ENCODE measurements around the gene WDFY2. TPM values are rescaled to one million over a fixed set of nuclear protein-coding genes. Genes with fewer than 3 reads are reported as not detected.
"Not testable (repeated sequence)": the region's sequence is repeated elsewhere in the genome, so short reads cannot be mapped to it uniquely, and the experiment has no call there.

Gene WDFY2
- total RNA-seq, 5 donors from 2014 or later (not counting 1 experiment from before 2014, with no cell fraction given): 18.2 to 28.3 (median 20.0) TPM

- Mint-ChIP-seq H3K27ac (no peak overlapping the region), H3K4me1 (peaks cover 37 to 54% (median 49%) of the 10 kb centered on the region in 3 donors), H3K9me3 (peaks cover 0 to 3% (median 0%) of the 10 kb centered on the region in 3 donors), H3K4me3 (no peak overlapping the region), H3K36me3 (no peaks in the 10 kb centered on the region), H3K27me3 (no peaks in the 10 kb centered on the region)
- ChIA-PET CTCF (no interaction called here), POLR2A (no interaction called here)
- Histone ChIP-seq H3K4me1 (ENCODE audit: control insufficient read depth in 1 of 2, extremely low read depth in 1 of 2, insufficient read depth in 2 of 2, low read length in 2 of 2) (peaks cover 10 to 11% of the 10 kb centered on the region in 2 experiments), H3K27ac (ENCODE audit: low read length) (no peak overlapping the region), H3K9me3 (no peaks in the 10 kb centered on the region), H3K27me3 (replicated peaks in 1 of 2; ENCODE audit: control insufficient read depth in 2 of 2, extremely low read depth in 1 of 2, insufficient read depth in 2 of 2, low read length in 1 of 2) (no peaks in the 10 kb centered on the region), H3K36me3 (ENCODE audit: control insufficient read depth in 2 of 2, extremely low read depth in 1 of 2, insufficient read depth in 1 of 2, low read length in 1 of 2) (no peaks in the 10 kb centered on the region), H3K4me3 (ENCODE audit: control insufficient read depth in 1 of 2, extremely low read depth in 1 of 2, low read length in 1 of 2) (no peak overlapping the region)
- DNase-seq (no peak), ATAC-seq (replicated peaks in 1 of 4) (no peak)
- 88% methylated on average over 3 of the region's 4 CpGs for WGBS (ENCODE audit: insufficient coverage)
Observed at GRCh38 chr13:51637852-51638215, 53.6 kb downstream of the WDFY2 start.

- Mint-ChIP-seq H3K9me3 (peaks cover 0 to 3% (median 0%) of the 10 kb centered on the region in 3 donors), H3K4me1 (peaks cover 36 to 54% (median 48%) of the 10 kb centered on the region in 3 donors)
Observed at GRCh38 chr13:51638216-51638871, 54.1 kb downstream of the WDFY2 start.

GRCh38 chr13:51639171-51639570 is 54.9 kb downstream of the WDFY2 start:
- peaks cover 0 to 3% (median 0%) of the 10 kb centered on the region in 3 donors for H3K9me3 Mint-ChIP-seq
- ChIA-PET POLR2A (interaction anchor here in 1 of 2 donors (0.6 to 0.7 kb wide), 2 partner anchors 47 to 185 kb away, joined by 4 to 5 read pairs; no protein-coding TSS in a partner anchor), CTCF (no interaction called here)
- H3K36me3 Mint-ChIP-seq: no peaks in the 10 kb centered on the region
- Histone ChIP-seq H3K27ac (ENCODE audit: low read length) (no peak overlapping the region), H3K36me3 (ENCODE audit: control insufficient read depth in 2 of 2, extremely low read depth in 1 of 2, insufficient read depth in 1 of 2, low read length in 1 of 2) (no peaks in the 10 kb centered on the region), H3K27me3 (replicated peaks in 1 of 2; ENCODE audit: control insufficient read depth in 2 of 2, extremely low read depth in 1 of 2, insufficient read depth in 2 of 2, low read length in 1 of 2) (no peaks in the 10 kb centered on the region), H3K4me1 (ENCODE audit: control insufficient read depth in 1 of 2, extremely low read depth in 1 of 2, insufficient read depth in 2 of 2, low read length in 2 of 2) (peaks cover 14 to 22% of the 10 kb centered on the region in 2 experiments), H3K9me3 (no peaks in the 10 kb centered on the region), H3K4me3 (ENCODE audit: control insufficient read depth in 1 of 2, extremely low read depth in 1 of 2, low read length in 1 of 2) (no peak overlapping the region)
- no peaks in the 10 kb centered on the region for H3K27me3 Mint-ChIP-seq
- H3K27ac Mint-ChIP-seq: no peak overlapping the region
- WGBS (ENCODE audit: insufficient coverage): no CpG with 5 or more reads among the region's 1 CpG
- ATAC-seq (replicated peaks in 1 of 4) (no peak), DNase-seq (no peak)
- H3K4me1 Mint-ChIP-seq: peaks cover 40 to 57% (median 53%) of the 10 kb centered on the region in 3 donors
- no peak overlapping the region for H3K4me3 Mint-ChIP-seq

More at GRCh38 chr13:51638216-51638871, 54.1 kb downstream of the WDFY2 start:
- WGBS (ENCODE audit: insufficient coverage): 95% methylated on average over 2 of the region's 7 CpGs
- Mint-ChIP-seq H3K27ac (no peak overlapping the region), H3K4me3 (no peak overlapping the region), H3K36me3 (no peaks in the 10 kb centered on the region), H3K27me3 (no peaks in the 10 kb centered on the region)
- Histone ChIP-seq H3K36me3 (ENCODE audit: control insufficient read depth in 2 of 2, extremely low read depth in 1 of 2, insufficient read depth in 1 of 2, low read length in 1 of 2) (no peaks in the 10 kb centered on the region), H3K4me1 (ENCODE audit: control insufficient read depth in 1 of 2, extremely low read depth in 1 of 2, insufficient read depth in 2 of 2, low read length in 2 of 2) (peaks cover 7 to 14% of the 10 kb centered on the region in 2 experiments), H3K9me3 (no peaks in the 10 kb centered on the region), H3K4me3 (ENCODE audit: control insufficient read depth in 1 of 2, extremely low read depth in 1 of 2, low read length in 1 of 2) (no peak overlapping the region), H3K27ac (ENCODE audit: low read length) (no peak overlapping the region), H3K27me3 (replicated peaks in 1 of 2; ENCODE audit: control insufficient read depth in 2 of 2, extremely low read depth in 1 of 2, insufficient read depth in 2 of 2, low read length in 1 of 2) (no peaks in the 10 kb centered on the region)
- POLR2A ChIA-PET: interaction anchor here in 1 of 2 donors (0.6 to 0.7 kb wide), 2 partner anchors 48 to 184 kb away, joined by 4 to 5 read pairs; no protein-coding TSS in a partner anchor
- DNase-seq (no peak), ATAC-seq (replicated peaks in 1 of 4) (no peak)
- CTCF ChIA-PET: no interaction called here

GRCh38 chr13:51640696-51641095 is 56.4 kb downstream of the WDFY2 start:
- not testable (repeated sequence) for H3K4me3 ChIP-seq (ENCODE audit: control insufficient read depth in 1 of 2, extremely low read depth in 1 of 2, low read length in 1 of 2); H3K9me3 ChIP-seq; ATAC-seq (replicated peaks in 1 of 4); H3K4me3 Mint-ChIP-seq; H3K36me3 Mint-ChIP-seq; H3K27ac ChIP-seq (ENCODE audit: low read length); H3K27ac Mint-ChIP-seq; H3K9me3 Mint-ChIP-seq; DNase-seq; H3K27me3 ChIP-seq (replicated peaks in 1 of 2; ENCODE audit: control insufficient read depth in 2 of 2, extremely low read depth in 1 of 2, insufficient read depth in 2 of 2, low read length in 1 of 2); H3K36me3 ChIP-seq (ENCODE audit: control insufficient read depth in 2 of 2, extremely low read depth in 1 of 2, insufficient read depth in 1 of 2, low read length in 1 of 2); H3K27me3 Mint-ChIP-seq
- ChIA-PET POLR2A (interaction anchor here in 1 of 2 donors (0.9 kb wide), 1 partner anchor 56 kb away, joined by 3 read pairs; no protein-coding TSS in a partner anchor), CTCF (interaction anchor here in 1 of 2 donors (0.6 kb wide), 1 partner anchor 207 kb away, joined by 3 read pairs; no protein-coding TSS in a partner anchor)
- peaks cover 16 to 32% of the 10 kb centered on the region in 2 experiments for H3K4me1 ChIP-seq (ENCODE audit: control insufficient read depth in 1 of 2, extremely low read depth in 1 of 2, insufficient read depth in 2 of 2, low read length in 2 of 2)
- peaks cover 42 to 59% (median 56%) of the 10 kb centered on the region in 3 donors for H3K4me1 Mint-ChIP-seq
- WGBS (ENCODE audit: insufficient coverage): no CpG with 5 or more reads among the region's 5 CpGs

GRCh38 chr13:51643105-51643881 is 59.0 kb downstream of the WDFY2 start:
- no peaks in the 10 kb centered on the region for H3K9me3 ChIP-seq
- WGBS (ENCODE audit: insufficient coverage): 100% methylated on average over 1 of the region's 3 CpGs
- ChIA-PET CTCF (interaction anchor here in 1 of 2 donors (0.6 to 0.7 kb wide), 2 partner anchors 199 to 489 kb away, joined by 3 to 5 read pairs; no protein-coding TSS in a partner anchor), POLR2A (interaction anchor here (1.0 kb wide), 2 partner anchors 190 kb away, joined by 3 to 4 read pairs; partner anchors contain the start of gene INTS6 (in 2 of the 2))
- H3K27me3 ChIP-seq (replicated peaks in 1 of 2; ENCODE audit: control insufficient read depth in 2 of 2, extremely low read depth in 1 of 2, insufficient read depth in 2 of 2, low read length in 1 of 2): no peaks in the 10 kb centered on the region
- no peak for ATAC-seq (replicated peaks in 1 of 4)
- H3K27me3 Mint-ChIP-seq: no peaks in the 10 kb centered on the region
- peak overlapping the region; percentile 85 to 93 for H3K27ac Mint-ChIP-seq
- peaks cover 30 to 42% of the 10 kb centered on the region in 2 experiments for H3K4me1 ChIP-seq (ENCODE audit: control insufficient read depth in 1 of 2, extremely low read depth in 1 of 2, insufficient read depth in 2 of 2, low read length in 2 of 2)
- H3K27ac ChIP-seq (ENCODE audit: low read length): peak overlapping the region; percentile 96
- peaks cover 2% of the 10 kb centered on the region for H3K36me3 Mint-ChIP-seq
- no peak overlapping the region for H3K4me3 ChIP-seq (ENCODE audit: control insufficient read depth in 1 of 2, extremely low read depth in 1 of 2, low read length in 1 of 2)
- peaks cover 42 to 60% (median 59%) of the 10 kb centered on the region in 3 donors for H3K4me1 Mint-ChIP-seq
- peak overlapping the region; percentile 22 to 71 (median 64) for H3K4me3 Mint-ChIP-seq
- no peaks in the 10 kb centered on the region for H3K36me3 ChIP-seq (ENCODE audit: control insufficient read depth in 2 of 2, extremely low read depth in 1 of 2, insufficient read depth in 1 of 2, low read length in 1 of 2)
- no peak for DNase-seq
- no peaks in the 10 kb centered on the region for H3K9me3 Mint-ChIP-seq

- H3K36me3 Mint-ChIP-seq: peaks cover 3% of the 10 kb centered on the region
- no peak for ATAC-seq (replicated peaks in 1 of 4)
- no peak for DNase-seq
- POLR2A ChIA-PET: interaction anchor here (1.0 to 1.8 kb wide), 3 partner anchors 58 to 191 kb away, joined by 3 to 9 read pairs (median 4); partner anchors contain the start of gene INTS6 (in 2 of the 2)
- Histone ChIP-seq H3K36me3 (ENCODE audit: control insufficient read depth in 2 of 2, extremely low read depth in 1 of 2, insufficient read depth in 1 of 2, low read length in 1 of 2) (no peaks in the 10 kb centered on the region), H3K27ac (ENCODE audit: low read length) (peak overlapping the region; percentile 96), H3K4me3 (ENCODE audit: control insufficient read depth in 1 of 2, extremely low read depth in 1 of 2, low read length in 1 of 2) (no peak overlapping the region), H3K27me3 (replicated peaks in 1 of 2; ENCODE audit: control insufficient read depth in 2 of 2, extremely low read depth in 1 of 2, insufficient read depth in 2 of 2, low read length in 1 of 2) (no peaks in the 10 kb centered on the region), H3K9me3 (no peaks in the 10 kb centered on the region), H3K4me1 (ENCODE audit: control insufficient read depth in 1 of 2, extremely low read depth in 1 of 2, insufficient read depth in 2 of 2, low read length in 2 of 2) (peaks cover 30 to 42% of the 10 kb centered on the region in 2 experiments)
- no peaks in the 10 kb centered on the region for H3K27me3 Mint-ChIP-seq
- CTCF ChIA-PET: interaction anchor here in 1 of 2 donors (0.6 kb wide), 1 partner anchor 200 kb away, joined by 3 read pairs; no protein-coding TSS in a partner anchor
- 83% methylated on average over 1 of the region's 1 CpG for WGBS (ENCODE audit: insufficient coverage)
- peak overlapping the region; percentile 22 to 71 (median 64) for H3K4me3 Mint-ChIP-seq
- H3K4me1 Mint-ChIP-seq: peaks cover 42 to 60% (median 58%) of the 10 kb centered on the region in 3 donors
- H3K27ac Mint-ChIP-seq: peak overlapping the region; percentile 85 to 93
- H3K9me3 Mint-ChIP-seq: no peaks in the 10 kb centered on the region
Observed at GRCh38 chr13:51643882-51644281, 59.6 kb downstream of the WDFY2 start.

Data from T-cell (primary cell).